Memory B cell (primary cell): Measurements from ENCODE around the gene CREB3L4.
"Not testable (repeated sequence)": the region's sequence is repeated elsewhere in the genome, so short reads cannot be mapped to it uniquely, and the experiment has no call there.

Experiments
- ATAC-seq: fragments of 150-1000 bp; cut with Tn5 transposase; 2 replicates; pipeline ENCODE4 v1.10.0; 2021; ENCODE audit warnings: low read depth, mild to moderate bottlenecking, moderate library complexity
- DNase-seq, 2 donors: peaks; one replicate each; pipeline ENCODE4 v3.0.0; 2022; ENCODE audit warnings: low spot score in 2 of 2
- H3K27ac Mint-ChIP-seq: one replicate; pipeline ENCODE4 v1.8.0; 2022; ENCODE audit warnings: mild to moderate bottlenecking, moderate library complexity, mixed read lengths
- H3K27me3 Mint-ChIP-seq: one replicate; pipeline ENCODE4 v1.8.0; 2022; ENCODE audit warnings: mixed read lengths
- H3K36me3 Mint-ChIP-seq: one replicate; pipeline ENCODE4 v1.8.0; 2022; ENCODE audit warnings: mild to moderate bottlenecking, mixed read lengths
- H3K4me1 Mint-ChIP-seq: one replicate; pipeline ENCODE4 v1.8.0; 2022; ENCODE audit warnings: mixed read lengths
- H3K4me3 Mint-ChIP-seq: one replicate; pipeline ENCODE4 v1.8.0; 2022; ENCODE audit warnings: mild to moderate bottlenecking, moderate library complexity, mixed read lengths
- H3K9me3 Mint-ChIP-seq: one replicate; pipeline ENCODE4 v1.8.0; 2022; ENCODE audit warnings: mixed read lengths

Gene CREB3L4

GRCh38 chr1:153978274-153978909 lies 10.7 kb downstream of the CREB3L4 start:
- no peaks in the 10 kb centered on the region for H3K27me3 Mint-ChIP-seq
- H3K4me1 Mint-ChIP-seq, result peaks cover 27% of the 10 kb centered on the region
- peak overlapping the region; percentile 86 for H3K27ac Mint-ChIP-seq
- H3K36me3 Mint-ChIP-seq, result peaks cover 8% of the 10 kb centered on the region
- H3K4me3 Mint-ChIP-seq, result peak overlapping the region; percentile 96
- H3K9me3 Mint-ChIP-seq, result no peaks in the 10 kb centered on the region
- DNase-seq (no peak), ATAC-seq (no peak)

DNA sequence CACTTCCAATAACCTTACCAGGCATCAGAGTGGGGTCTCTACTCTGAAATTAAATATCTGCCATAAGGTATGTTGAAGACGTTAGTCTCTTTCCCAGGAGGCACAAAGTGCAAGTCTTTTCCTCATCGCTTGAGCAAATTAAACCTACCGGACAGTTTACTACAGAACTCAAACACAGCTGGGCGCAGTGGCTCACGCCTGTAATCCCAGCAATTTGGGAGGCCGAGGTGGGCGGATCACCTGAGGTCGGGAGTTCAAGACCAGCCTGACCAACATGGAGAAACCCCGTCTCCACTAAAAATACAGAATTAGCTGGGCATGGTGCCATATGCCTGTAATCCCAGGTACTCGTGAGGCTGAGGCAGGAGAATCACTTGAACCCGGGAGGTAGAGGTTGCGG lies 11.4 kb downstream of the CREB3L4 start:
- peak overlapping the region; percentile 96 for H3K4me3 Mint-ChIP-seq
- H3K27me3 Mint-ChIP-seq, ATAC-seq, H3K9me3 Mint-ChIP-seq, H3K27ac Mint-ChIP-seq, DNase-seq, H3K36me3 Mint-ChIP-seq: not testable (repeated sequence)
- H3K4me1 Mint-ChIP-seq, result peaks cover 26% of the 10 kb centered on the region

DNA sequence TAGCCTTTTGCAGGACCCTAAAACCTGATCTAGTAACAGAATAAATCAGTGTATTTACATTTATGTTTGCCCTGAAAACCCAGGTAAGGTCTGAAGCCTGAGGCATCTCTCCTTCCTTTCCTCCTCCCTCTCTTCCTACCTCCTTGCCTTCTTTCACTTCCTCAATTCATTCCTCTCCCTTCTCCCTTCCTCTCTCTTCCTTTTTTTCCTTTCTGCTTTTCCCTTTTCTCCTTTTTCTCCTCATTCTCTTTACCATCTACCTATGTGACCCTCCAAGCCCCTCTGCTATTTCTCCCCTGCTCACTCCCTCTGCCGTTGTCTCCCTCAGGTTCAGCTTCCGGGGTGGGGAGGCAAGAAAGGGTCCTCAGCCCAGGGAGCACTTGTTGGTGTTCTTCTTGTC lies 14.0 kb downstream of the CREB3L4 start:
- not testable (repeated sequence) for H3K27ac Mint-ChIP-seq, ATAC-seq, DNase-seq, H3K27me3 Mint-ChIP-seq, H3K36me3 Mint-ChIP-seq, H3K9me3 Mint-ChIP-seq, H3K4me3 Mint-ChIP-seq
- H3K4me1 Mint-ChIP-seq, result peaks cover 20% of the 10 kb centered on the region

GRCh38 chr1:153984123-153984894 lies 16.6 kb downstream of the CREB3L4 start:
- Mint-ChIP-seq H3K4me3 (no peak overlapping the region), H3K9me3 (no peaks in the 10 kb centered on the region), H3K4me1 (peaks cover 13% of the 10 kb centered on the region), H3K27me3 (peaks cover 2% of the 10 kb centered on the region), H3K27ac (no peak overlapping the region), H3K36me3 (no peaks in the 10 kb centered on the region)
- ATAC-seq, result no peak
- DNase-seq, result no peak

DNA sequence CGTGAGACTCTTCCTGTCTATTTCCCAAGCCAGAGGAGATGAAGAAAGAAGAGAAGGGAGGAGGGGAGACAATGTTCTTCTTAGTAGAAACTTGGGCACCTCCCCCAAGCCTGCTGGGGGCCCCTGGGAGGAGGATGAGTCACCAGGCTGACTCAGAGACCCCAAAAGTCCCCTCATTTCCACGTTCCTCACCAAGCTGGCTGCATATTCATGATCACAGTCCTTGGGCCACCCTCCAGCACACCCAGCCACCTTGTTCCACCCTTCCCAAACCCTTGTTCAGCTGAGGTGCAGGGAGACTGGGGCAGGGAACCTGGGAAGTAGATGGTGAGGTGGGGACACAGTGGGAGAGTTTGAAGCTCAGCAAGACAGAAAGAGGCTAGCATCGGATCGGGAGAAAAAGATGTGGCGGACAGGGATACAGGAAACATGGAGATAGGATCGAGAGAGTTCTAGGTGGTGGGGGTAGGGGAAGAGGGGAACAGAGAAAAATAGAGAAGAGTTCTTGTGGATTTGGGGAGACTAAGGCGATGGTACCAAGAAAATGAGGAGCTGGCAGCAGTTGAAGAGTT lies 17.7 kb downstream of the CREB3L4 start:
- H3K9me3 Mint-ChIP-seq, result no peaks in the 10 kb centered on the region
- H3K4me1 Mint-ChIP-seq, result peaks cover 17% of the 10 kb centered on the region
- no peak for ATAC-seq
- peak overlapping the region; percentile 58 for H3K4me3 Mint-ChIP-seq
- peaks cover 2% of the 10 kb centered on the region for H3K27me3 Mint-ChIP-seq
- peak overlapping the region; percentile 15 for H3K27ac Mint-ChIP-seq
- no peaks in the 10 kb centered on the region for H3K36me3 Mint-ChIP-seq
- DNase-seq, result no peak

GRCh38 chr1:153985941-153986761 lies 18.4 kb downstream of the CREB3L4 start, which contains the start of gene RAB13:
Gene RAB13 (minus strand): TSS chr1:153986339. CDS start chr1:153986236, 103 bp downstream.
- peak within 1 kb of the TSS; percentile 94 for H3K27ac Mint-ChIP-seq
- H3K27me3 Mint-ChIP-seq, result peaks cover 2% of the 10 kb centered on the region
- peak within 1 kb of the TSS; percentile 74 for H3K4me3 Mint-ChIP-seq
- peaks cover 4% of the 10 kb centered on the region for H3K36me3 Mint-ChIP-seq
- DNase-seq (no peak), ATAC-seq (no peak)
- H3K4me1 Mint-ChIP-seq, result peaks cover 19% of the 10 kb centered on the region
- H3K9me3 Mint-ChIP-seq, result no peaks in the 10 kb centered on the region

DNA sequence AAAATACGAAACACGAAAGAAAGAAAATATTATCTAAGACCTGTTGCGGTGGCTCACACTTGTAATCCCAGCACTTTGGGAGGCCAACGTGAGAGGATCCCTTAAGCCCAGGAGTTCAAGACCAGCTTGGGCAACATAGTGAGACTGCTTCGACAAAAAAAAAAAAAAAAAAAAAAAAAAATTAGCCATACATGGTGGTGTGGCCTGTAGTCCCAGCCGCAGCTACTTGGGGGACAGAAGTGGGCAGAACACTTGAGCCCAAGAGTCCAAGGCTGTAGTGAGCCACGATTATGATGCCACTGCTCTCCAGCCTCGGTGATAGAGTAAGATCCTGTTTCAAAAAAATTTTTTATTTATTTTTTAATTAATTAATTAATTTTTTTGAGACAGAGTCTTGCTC lies 19.9 kb downstream of the CREB3L4 start:
- Mint-ChIP-seq H3K9me3 (no peaks in the 10 kb centered on the region), H3K4me1 (peaks cover 29% of the 10 kb centered on the region), H3K27ac (peak overlapping the region; percentile 94), H3K27me3 (peaks cover 2% of the 10 kb centered on the region), H3K4me3 (no peak overlapping the region), H3K36me3 (peaks cover 15% of the 10 kb centered on the region)
- ATAC-seq (no peak), DNase-seq (no peak)

DNA sequence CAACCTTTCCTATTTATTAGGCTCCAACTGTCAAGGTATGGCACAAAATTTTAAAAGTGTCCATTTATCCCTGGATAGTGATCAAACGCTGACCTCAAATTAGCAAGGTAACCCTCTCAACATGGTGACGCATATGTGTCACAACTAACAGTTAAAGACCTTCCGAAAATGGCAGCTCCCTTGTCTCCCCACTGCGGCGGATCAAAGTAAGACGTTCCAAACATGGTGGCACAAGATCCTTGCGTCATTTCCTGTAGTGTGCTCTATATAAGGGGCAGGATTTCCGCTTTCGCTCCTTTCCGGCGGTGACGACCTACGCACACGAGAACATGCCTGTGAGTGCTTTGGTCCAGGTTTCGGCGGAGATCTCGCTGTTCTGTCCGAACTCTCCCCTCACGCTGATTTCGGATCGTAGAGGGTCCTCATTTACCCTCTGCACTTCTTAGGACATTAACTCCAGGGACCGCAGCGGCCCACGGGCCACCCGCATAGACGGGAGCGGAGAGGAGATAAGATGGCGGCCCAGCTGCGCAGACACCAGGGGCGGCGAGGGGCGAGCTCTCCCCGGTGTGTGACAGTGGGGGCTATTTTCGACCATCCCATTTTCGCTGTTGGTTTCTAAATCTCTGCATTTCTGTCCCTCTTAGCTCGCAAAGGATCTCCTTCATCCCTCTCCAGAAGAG lies 22.9 kb downstream of the CREB3L4 start, which contains the start of gene RPS27:
Gene RPS27, plus strand, starts transcription at position 295 of the 683 bp plus-strand sequence. Its CDS starts 35 bp downstream, at position 330.
- Mint-ChIP-seq H3K4me1 (peaks cover 29% of the 10 kb centered on the region), H3K27ac (peak within 1 kb of the TSS; percentile 100), H3K27me3 (no peaks in the 10 kb centered on the region), H3K9me3 (no peaks in the 10 kb centered on the region), H3K36me3 (peaks cover 28% of the 10 kb centered on the region), H3K4me3 (peak within 1 kb of the TSS; percentile 98)
- ATAC-seq (peak; percentile 84), DNase-seq (peak; percentile 85 to 91)

GRCh38 chr1:153991151-153991630 lies 23.5 kb downstream of the CREB3L4 start:
- H3K27me3 Mint-ChIP-seq, result no peaks in the 10 kb centered on the region
- peak overlapping the region; percentile 100 for H3K27ac Mint-ChIP-seq
- no peaks in the 10 kb centered on the region for H3K9me3 Mint-ChIP-seq
- H3K36me3 Mint-ChIP-seq, result peaks cover 30% of the 10 kb centered on the region
- DNase-seq (no peak), ATAC-seq (no peak)
- H3K4me3 Mint-ChIP-seq, result peak overlapping the region; percentile 98
- peaks cover 25% of the 10 kb centered on the region for H3K4me1 Mint-ChIP-seq

DNA sequence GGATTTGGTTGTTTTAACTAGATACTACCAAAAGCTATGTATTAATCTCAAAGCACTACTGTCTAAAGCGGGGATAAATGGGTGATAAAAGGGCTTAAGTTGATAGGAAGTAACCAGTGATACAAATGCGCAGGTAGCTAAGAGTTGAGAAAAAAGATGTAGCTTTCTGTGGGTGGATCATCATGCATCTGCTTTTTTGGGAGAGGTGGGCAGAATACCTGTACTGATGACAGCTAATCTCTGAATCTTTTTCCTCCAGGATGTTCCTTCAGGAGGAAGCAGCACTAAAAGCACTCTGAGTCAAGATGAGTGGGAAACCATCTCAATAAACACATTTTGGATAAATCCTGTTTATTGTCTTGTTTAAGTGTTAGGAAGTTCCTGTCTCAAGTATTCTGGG lies 24.1 kb downstream of the CREB3L4 start:
- DNase-seq, result no peak
- H3K4me3 Mint-ChIP-seq, result peak overlapping the region; percentile 98
- peaks cover 22% of the 10 kb centered on the region for H3K4me1 Mint-ChIP-seq
- H3K9me3 Mint-ChIP-seq, result no peaks in the 10 kb centered on the region
- H3K27ac Mint-ChIP-seq, result peak overlapping the region; percentile 100
- no peak for ATAC-seq
- H3K27me3 Mint-ChIP-seq, result no peaks in the 10 kb centered on the region
- H3K36me3 Mint-ChIP-seq, result peaks cover 31% of the 10 kb centered on the region

- no peaks in the 10 kb centered on the region for H3K9me3 Mint-ChIP-seq
- H3K4me1 Mint-ChIP-seq, result peaks cover 17% of the 10 kb centered on the region
- H3K27me3 Mint-ChIP-seq, result no peaks in the 10 kb centered on the region
- peaks cover 31% of the 10 kb centered on the region for H3K36me3 Mint-ChIP-seq
- no peak for DNase-seq
- no peak overlapping the region for H3K4me3 Mint-ChIP-seq
- H3K27ac Mint-ChIP-seq, result no peak overlapping the region
- no peak for ATAC-seq
These were observed 27.5 kb downstream of the CREB3L4 start for GRCh38 chr1:153995202-153995601.

DNA sequence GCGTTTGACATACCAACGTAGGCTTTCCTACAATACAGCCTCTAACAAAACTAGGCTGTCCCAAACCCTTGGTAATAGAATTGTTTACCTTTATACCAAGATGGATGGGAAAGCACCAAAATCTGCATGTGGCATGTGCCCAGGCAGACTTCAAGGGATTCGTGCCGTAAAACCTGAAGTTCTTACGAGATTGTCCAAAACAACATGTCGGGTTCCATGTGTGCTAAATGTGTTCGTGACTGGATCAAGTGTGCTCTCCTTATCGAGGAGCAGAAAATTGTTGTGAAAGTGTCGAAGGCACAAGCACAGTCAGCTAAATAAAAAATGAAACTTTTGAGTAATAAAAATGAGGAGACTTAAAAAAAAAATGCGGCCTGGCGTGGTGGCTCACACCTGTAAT lies 27.9 kb downstream of the CREB3L4 start:
- ATAC-seq (no peak), DNase-seq (no peak)
- Mint-ChIP-seq H3K27me3 (no peaks in the 10 kb centered on the region), H3K4me3 (no peak overlapping the region), H3K9me3 (no peaks in the 10 kb centered on the region), H3K36me3 (peaks cover 29% of the 10 kb centered on the region), H3K4me1 (peaks cover 12% of the 10 kb centered on the region), H3K27ac (no peak overlapping the region)

GRCh38 chr1:153996882-153997281 lies 29.2 kb downstream of the CREB3L4 start:
- not testable (repeated sequence) for DNase-seq, H3K9me3 Mint-ChIP-seq, H3K4me1 Mint-ChIP-seq, H3K27me3 Mint-ChIP-seq, H3K4me3 Mint-ChIP-seq, ATAC-seq, H3K27ac Mint-ChIP-seq
- H3K36me3 Mint-ChIP-seq, result peaks cover 20% of the 10 kb centered on the region
